SK-N-SH (cell line): ENCODE data around the gene HHATL. TPM values are rescaled to one million over a fixed set of nuclear protein-coding genes. Genes with fewer than 3 reads are reported as not detected.

Experiments used
- CTCF ChIA-PET: fragments of 300-600, 350-600 bp; formaldehyde crosslinking; extraction: SDS; loops from one replicate; lab custom pipeline; 2021; lab: Yijun Ruan, JAX
- POLR2A ChIA-PET: fragments of 350-600 bp; sonication (Branson Sonifier 250); formaldehyde crosslinking; extraction: SDS; loops from one replicate; lab custom pipeline; 2020; ENCODE audit warnings: antibody characterized with exemption, inconsistent platforms; lab: Yijun Ruan, JAX
- DNase-seq: peaks from one replicate; pipeline ENCODE4 v3.0.0; 2012
- H2AFZ ChIP-seq: fragments of 200-600 bp; sonication (generic); 2 replicates; pipeline ENCODE4 v1.8.1; 2016; ENCODE audit warnings: antibody characterized with exemption, mild to moderate bottlenecking, low read depth
- H3F3A ChIP-seq: fragments of 200-600 bp; sonication (generic); replicated peaks from 2 replicates; pipeline ENCODE3; 2016; ENCODE audit warnings: antibody characterized with exemption, mild to moderate bottlenecking; ENCODE audit not compliant: insufficient read depth
- H3K27ac ChIP-seq, 2 experiments: fragments of 200-500 bp in 1 of 2; fragments of 200-600 bp in 1 of 2; sonication (Bioruptor generic) in 1 of 2; sonication (generic), shearing (Covaris generic) in 1 of 2; 2 replicates each; pipeline versions ENCODE4 v1.5.1 to v1.6.1; 2014 to 2016; ENCODE audit warnings: low read depth in 2 of 2, inconsistent platforms in 1 of 2, low read length in 1 of 2, mild to moderate bottlenecking in 1 of 2, mixed read lengths in 1 of 2
- H3K27me3 ChIP-seq: fragments of 200-600 bp; sonication (generic), shearing (Covaris generic); 2 replicates; pipeline ENCODE4 v1.6.1; 2016; ENCODE audit warnings: mixed run types; ENCODE audit not compliant: insufficient read depth
- H3K36me3 ChIP-seq, 2 experiments: fragments of 200-500 bp in 1 of 2; fragments of 200-600 bp in 1 of 2; sonication (Bioruptor generic) in 1 of 2; sonication (generic) in 1 of 2; replicated peaks in 1 of 2; 2 replicates each; pipeline versions ENCODE3 to v1.5.1; 2014 to 2016; ENCODE audit warnings: low read length in 1 of 2, mild to moderate bottlenecking in 1 of 2; ENCODE audit not compliant: insufficient read depth in 2 of 2, control insufficient read depth in 1 of 2
- H3K4me1 ChIP-seq, 2 experiments: fragments of 200-500 bp in 1 of 2; fragments of 200-600 bp in 1 of 2; sonication (Bioruptor generic) in 1 of 2; sonication (generic), shearing (Covaris generic) in 1 of 2; 2 replicates each; pipeline versions ENCODE4 v1.5.1 to v1.6.1; 2014 to 2016; ENCODE audit warnings: low read depth in 1 of 2, low read length in 1 of 2, mixed run types in 1 of 2; ENCODE audit not compliant: insufficient read depth in 2 of 2, control insufficient read depth in 1 of 2
- H3K4me2 ChIP-seq: fragments of 200-600 bp; sonication (generic), shearing (Covaris generic); 2 replicates; pipeline ENCODE4 v1.6.1; 2017; ENCODE audit warnings: mixed run types
- H3K4me3 ChIP-seq, 2 experiments: fragments of 200-500 bp in 1 of 2; fragments of 200-600 bp in 1 of 2; sonication (Bioruptor generic) in 1 of 2; sonication (generic), shearing (Covaris generic) in 1 of 2; 2 replicates each; pipeline versions ENCODE4 v1.5.1 to v1.8.1; 2014 to 2016; ENCODE audit warnings: low read depth in 2 of 2, inconsistent platforms in 1 of 2, low read length in 1 of 2, mild to moderate bottlenecking in 1 of 2, mixed read lengths in 1 of 2, moderate library complexity in 1 of 2
- H3K79me2 ChIP-seq: fragments of 200-600 bp; sonication (generic); 2 replicates; pipeline ENCODE4 v1.8.1; 2017; ENCODE audit warnings: mild to moderate bottlenecking; ENCODE audit not compliant: insufficient read depth
- H3K9ac ChIP-seq: fragments of 200-600 bp; sonication (generic); 2 replicates; pipeline ENCODE4 v1.6.1; 2017; ENCODE audit warnings: mixed run types
- H3K9me2 ChIP-seq: fragments of 200-600 bp; sonication (generic); 2 replicates; pipeline ENCODE4 v1.6.1; 2017; ENCODE audit warnings: mixed run types
- H3K9me3 ChIP-seq: fragments of 200-600 bp; sonication (generic); 2 replicates; pipeline ENCODE4 v1.6.1; 2017; ENCODE audit warnings: mixed run types, mild to moderate bottlenecking, moderate library complexity
- H4K20me1 ChIP-seq: fragments of 200-600 bp; sonication (generic); 2 replicates; pipeline ENCODE4 v1.6.1; 2017; ENCODE audit warnings: mild to moderate bottlenecking, mixed run types; ENCODE audit not compliant: insufficient read depth
- ELF1 ChIP-seq: IDR thresholded peaks from 2 replicates; pipeline ENCODE4 v1.4.0; 2012
- GABPA ChIP-seq: IDR thresholded peaks from 2 replicates; pipeline ENCODE4 v1.4.0; 2012; ENCODE audit warnings: low read depth, mild to moderate bottlenecking
- JUND ChIP-seq: IDR thresholded peaks from 2 replicates; pipeline ENCODE4 v1.4.0; 2012
- MAX ChIP-seq: IDR thresholded peaks from 2 replicates; pipeline ENCODE4 v1.4.0; 2012; ENCODE audit warnings: low read depth
- MEF2A ChIP-seq: IDR thresholded peaks from 2 replicates; pipeline ENCODE4 v1.4.0; 2012; ENCODE audit warnings: low read depth, borderline replicate concordance
- NFIC ChIP-seq: IDR thresholded peaks from 2 replicates; pipeline ENCODE4 v1.4.0; 2012; ENCODE audit warnings: borderline replicate concordance
- POLR2AphosphoS5 ChIP-seq: IDR thresholded peaks from 2 replicates; pipeline ENCODE4 v1.6.1; 2012; ENCODE audit warnings: low read depth, low read length
- RAD21 ChIP-seq: IDR thresholded peaks from 2 replicates; pipeline ENCODE4 v1.6.1; 2012; ENCODE audit warnings: mild to moderate bottlenecking, low read length
- REST ChIP-seq: IDR thresholded peaks from 2 replicates; pipeline ENCODE4 v1.6.1; 2012; ENCODE audit warnings: mild to moderate bottlenecking, low read depth, low read length, moderate library complexity
- RFX5 ChIP-seq: IDR thresholded peaks from 2 replicates; pipeline ENCODE4 v1.6.1; 2012; ENCODE audit warnings: mild to moderate bottlenecking, improper control_type of control experiment, low read length
- RXRA ChIP-seq: IDR thresholded peaks from 2 replicates; pipeline ENCODE4 v1.4.0; 2012; ENCODE audit warnings: low read depth, mild to moderate bottlenecking, borderline replicate concordance
- SMC3 ChIP-seq: IDR thresholded peaks from 2 replicates; pipeline ENCODE4 v1.6.1; 2012; ENCODE audit warnings: low read depth, low read length, improper control_type of control experiment
- TAF1 ChIP-seq: IDR thresholded peaks from 2 replicates; pipeline ENCODE4 v1.6.1; 2012; ENCODE audit warnings: low read depth, mild to moderate bottlenecking, low read length, moderate library complexity, borderline replicate concordance
- TCF12 ChIP-seq: IDR thresholded peaks from 2 replicates; pipeline ENCODE4 v1.4.0; 2012
- TEAD4 ChIP-seq: IDR thresholded peaks from 2 replicates; pipeline ENCODE4 v1.4.0; 2012; ENCODE audit warnings: mild to moderate bottlenecking, borderline replicate concordance; ENCODE audit not compliant: insufficient read depth
- USF2 ChIP-seq: fragments of 150-350 bp; IDR thresholded peaks from 2 replicates; pipeline ENCODE4 v1.6.1; 2017; ENCODE audit warnings: antibody characterized with exemption, low read length, low read depth, borderline replicate concordance
- YY1 ChIP-seq: IDR thresholded peaks from 2 replicates; pipeline ENCODE4 v1.4.0; 2012; ENCODE audit warnings: low read depth, mild to moderate bottlenecking
- WGBS: methylation state at CpG from one replicate; pipeline ENCODE4 v1.1.6; 2017; ENCODE audit warnings: low lambda C conversion rate; 5-methylcytosine and 5-hydroxymethylcytosine counted together
- polyA plus RNA-seq, 3 experiments: library from polyadenylated mRNA; depleted of rRNA; stranded (reverse); fragments of >200 nt; gene quantifications; 2 replicates each; pipeline ENCODE4 v1.2.3, GENCODE V29; 2012

The HHATL gene
- polyA plus RNA-seq, 1 of the 3 experiments (the other 2 are of a cell fraction), result not detected

GRCh38 chr3:42743204-42743995, 40.8 kb upstream of the HHATL start:
- no peaks in the 10 kb centered on the region for H3K9me2 ChIP-seq
- no peak overlapping the region for H3K4me2 ChIP-seq
- H4K20me1 ChIP-seq, result no peaks in the 10 kb centered on the region
- no peaks in the 10 kb centered on the region for H3K79me2 ChIP-seq
- TF ChIP-seq SMC3 (no peak), TCF12 (no peak), POLR2AphosphoS5 (no peak), JUND (no peak), GABPA (no peak), TEAD4 (no peak), TAF1 (no peak), USF2 (no peak), MEF2A (no peak), MAX (no peak), ELF1 (no peak), RAD21 (no peak), RFX5 (no peak), YY1 (no peak), NFIC (no peak), REST (no peak), RXRA (no peak)
- TF ChIP-seq, all 33 proteins: peak for 0
- H3K27ac ChIP-seq, result no peak overlapping the region
- H3F3A ChIP-seq, result no peaks in the 10 kb centered on the region
- H3K9me3 ChIP-seq, result no peaks in the 10 kb centered on the region
- no peak overlapping the region for H2AFZ ChIP-seq
- WGBS, result 81% methylated on average over 7 of the region's 7 CpGs
- no peak for DNase-seq
- H3K4me3 ChIP-seq, result no peak overlapping the region
- H3K4me1 ChIP-seq, result no peaks in the 10 kb centered on the region
- H3K36me3 ChIP-seq, result no peaks in the 10 kb centered on the region
- H3K9ac ChIP-seq, result no peak overlapping the region
- POLR2A ChIA-PET, result interaction anchor here (1.0 kb wide), 1 partner anchor 142 kb away, joined by 3 read pairs; no protein-coding TSS in a partner anchor
- CTCF ChIA-PET, result interaction anchor here (0.6 to 11.4 kb wide), 39 partner anchors 8 to 513 kb away, joined by 3 to 92 read pairs (median 3); partner anchors contain the start of genes HHATL, VIPR1 and ZBTB47
- H3K27me3 ChIP-seq, result no peaks in the 10 kb centered on the region
